Measurements from ENCODE around the gene FOXO6. TPM values are rescaled to one million over a fixed set of nuclear protein-coding genes. Genes with fewer than 3 reads are reported as not detected.
A peak's percentile ranks its signal among the peaks of the same experiment; 100 is the strongest.

Gene FOXO6
- total RNA-seq, 2 donors from 2014 or later: 1.4 to 1.9 TPM

- Histone ChIP-seq H3K4me3 (no peak overlapping the region), H3K4me1 (peaks cover 7 to 30% of the 10 kb centered on the region in 2 donors), H3K9me3 (no peaks in the 10 kb centered on the region), H3K27ac (no peak overlapping the region), H3K27me3 (no peaks in the 10 kb centered on the region), H3K36me3 (no peaks in the 10 kb centered on the region)
- DNase-seq (ENCODE audit: low spot score): no peak
- no peak for TF ChIP-seq CTCF (IDR thresholded peaks at IDR 0.05)
These were observed 68.8 kb downstream of the FOXO6 start for GRCh38 chr1:41430069-41430468.

- no peak overlapping the region for H3K27ac ChIP-seq
- no peak for DNase-seq (ENCODE audit: low spot score)
- H3K36me3 ChIP-seq: no peaks in the 10 kb centered on the region
- no peaks in the 10 kb centered on the region for H3K9me3 ChIP-seq
- no peak overlapping the region for H3K4me3 ChIP-seq
- no peak for TF ChIP-seq CTCF (IDR thresholded peaks at IDR 0.05)
- no peaks in the 10 kb centered on the region for H3K27me3 ChIP-seq
- peaks cover 7 to 35% of the 10 kb centered on the region in 2 donors for H3K4me1 ChIP-seq
These were observed 69.3 kb downstream of the FOXO6 start for GRCh38 chr1:41430582-41430981.

GRCh38 chr1:41431490-41432350 lies 70.5 kb downstream of the FOXO6 start:
- H3K4me3 ChIP-seq: no peak overlapping the region
- TF ChIP-seq CTCF (IDR thresholded peaks at IDR 0.05): peak in 1 of 2 donors; percentile 13
- no peak for DNase-seq (ENCODE audit: low spot score)
- no peaks in the 10 kb centered on the region for H3K36me3 ChIP-seq
- H3K9me3 ChIP-seq: no peaks in the 10 kb centered on the region
- H3K27ac ChIP-seq: peak overlapping the region; percentile 66 to 77
- H3K4me1 ChIP-seq: peaks cover 7 to 47% of the 10 kb centered on the region in 2 donors
- H3K27me3 ChIP-seq: no peaks in the 10 kb centered on the region

Other genes with a start within 250 kb of the FOXO6 start
- 10 to 100 TPM; 50.1 to 62.5 TPM for gene SCMH1, start 119.1 kb upstream of the FOXO6 start, total RNA-seq
- under 1 TPM in 1 of 2 donors, not detected in 1; 0.78 TPM for gene EDN2, start 123.2 kb downstream of the FOXO6 start, total RNA-seq

All from right atrium auricular region (tissue), 2 donors.